Retina (tissue), 1 donor: ENCODE results near the gene ABLIM2.
A peak's percentile ranks its signal among the peaks of the same experiment; 100 is the strongest.

Experiments
- DNase-seq: peaks from one replicate; pipeline ENCODE4 v3.0.0-alpha.2; 2016

Gene ABLIM2

GRCh38 chr4:8039290-8039689, 119.3 kb downstream of the ABLIM2 start:
- peak; percentile 80 for DNase-seq

- DNase-seq, result no peak
These were observed 119.8 kb downstream of the ABLIM2 start for GRCh38 chr4:8038719-8039251.

DNA sequence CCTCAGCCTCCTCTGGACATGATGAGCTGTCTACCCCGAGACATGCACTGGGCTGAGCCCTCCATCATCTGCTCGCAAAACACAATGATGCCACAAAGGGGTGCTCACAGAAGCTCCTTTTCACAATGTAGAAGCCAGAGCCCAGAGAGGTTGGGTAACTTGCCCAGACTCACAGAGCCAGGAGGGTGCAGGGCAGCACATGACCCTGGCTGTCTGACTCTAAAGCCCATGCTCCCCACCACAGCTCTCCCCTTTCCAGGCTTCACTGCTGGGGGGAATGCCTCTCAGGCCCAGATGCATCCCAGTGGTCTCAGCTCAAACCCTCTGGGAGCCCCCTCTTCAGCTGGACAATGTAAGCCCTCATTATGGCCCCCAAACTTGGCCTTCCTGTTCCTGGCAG, 120.5 kb downstream of the ABLIM2 start:
- no peak for DNase-seq

DNA sequence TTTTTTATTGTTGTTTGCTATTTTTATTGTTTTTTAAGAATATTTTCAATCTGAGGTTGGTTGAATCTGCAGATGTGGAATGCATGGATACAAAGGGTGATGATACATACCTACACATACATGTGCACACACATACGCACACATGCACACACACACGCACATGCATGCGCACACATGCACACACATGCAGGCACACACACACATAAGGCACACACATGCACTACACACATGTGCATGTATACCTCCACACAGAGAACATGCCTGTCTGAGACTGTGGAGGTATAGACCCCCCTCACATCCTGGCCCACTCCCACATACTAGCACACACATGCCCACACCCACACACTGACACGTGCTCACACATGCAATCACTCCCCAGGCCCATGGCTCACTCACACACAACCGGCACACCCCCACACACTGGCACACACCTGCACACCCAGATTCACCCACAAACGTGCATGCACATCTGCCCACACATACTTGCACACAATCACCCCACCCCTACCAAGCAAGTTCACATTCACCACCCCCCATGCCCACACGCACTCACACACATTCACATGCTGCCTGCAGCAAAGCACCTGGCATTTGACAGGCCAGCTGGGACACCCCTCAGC, 121.4 kb downstream of the ABLIM2 start:
- DNase-seq, result no peak

- no peak for DNase-seq
These were observed 123.2 kb downstream of the ABLIM2 start for GRCh38 chr4:8035371-8035780.

GRCh38 chr4:8033829-8034528, 124.6 kb downstream of the ABLIM2 start:
- no peak for DNase-seq

GRCh38 chr4:8033067-8033755, 125.4 kb downstream of the ABLIM2 start:
- DNase-seq, result no peak

DNA sequence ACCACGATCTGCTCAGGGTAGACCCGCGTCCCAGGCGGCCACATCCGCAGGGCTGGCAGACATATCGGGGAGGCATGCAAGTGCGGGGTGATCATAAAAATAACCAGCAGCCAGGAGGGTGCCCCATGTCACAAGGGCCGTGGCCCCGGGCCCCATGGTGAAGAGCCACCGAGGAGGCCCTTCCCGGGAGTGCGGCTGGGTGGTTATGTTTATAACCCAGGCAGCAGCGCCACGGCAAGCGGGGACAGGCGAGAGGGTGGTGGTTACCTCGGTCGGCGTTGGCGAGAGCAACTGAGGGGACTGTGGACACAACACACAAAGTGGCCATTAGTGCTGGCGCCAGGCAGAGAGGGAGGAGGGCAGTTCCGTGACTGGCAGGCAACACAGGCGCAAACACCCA, 126.2 kb downstream of the ABLIM2 start:
- no peak for DNase-seq

- no peak for DNase-seq
These were observed 128.4 kb downstream of the ABLIM2 start for GRCh38 chr4:8030121-8030781.

DNA sequence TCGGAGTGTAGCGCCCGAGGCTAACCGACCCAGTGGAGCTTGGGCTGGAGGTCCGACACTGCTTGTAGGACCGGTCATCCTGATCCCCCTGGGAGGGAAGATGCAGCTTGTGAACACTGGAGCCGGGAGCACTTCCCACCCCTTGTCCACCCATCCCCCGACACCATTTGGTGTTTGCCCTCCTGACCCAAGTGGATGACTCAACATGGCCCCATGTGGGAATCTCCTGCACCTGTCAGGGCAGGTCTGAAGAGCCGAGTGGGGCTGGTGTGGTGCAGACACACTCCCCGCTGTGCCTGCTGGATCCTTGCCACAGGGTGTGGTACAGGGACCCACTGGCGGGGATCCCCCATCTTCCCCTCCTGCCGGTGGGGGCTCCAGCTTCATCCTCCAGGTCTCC, 128.9 kb downstream of the ABLIM2 start:
- DNase-seq, result no peak

DNA sequence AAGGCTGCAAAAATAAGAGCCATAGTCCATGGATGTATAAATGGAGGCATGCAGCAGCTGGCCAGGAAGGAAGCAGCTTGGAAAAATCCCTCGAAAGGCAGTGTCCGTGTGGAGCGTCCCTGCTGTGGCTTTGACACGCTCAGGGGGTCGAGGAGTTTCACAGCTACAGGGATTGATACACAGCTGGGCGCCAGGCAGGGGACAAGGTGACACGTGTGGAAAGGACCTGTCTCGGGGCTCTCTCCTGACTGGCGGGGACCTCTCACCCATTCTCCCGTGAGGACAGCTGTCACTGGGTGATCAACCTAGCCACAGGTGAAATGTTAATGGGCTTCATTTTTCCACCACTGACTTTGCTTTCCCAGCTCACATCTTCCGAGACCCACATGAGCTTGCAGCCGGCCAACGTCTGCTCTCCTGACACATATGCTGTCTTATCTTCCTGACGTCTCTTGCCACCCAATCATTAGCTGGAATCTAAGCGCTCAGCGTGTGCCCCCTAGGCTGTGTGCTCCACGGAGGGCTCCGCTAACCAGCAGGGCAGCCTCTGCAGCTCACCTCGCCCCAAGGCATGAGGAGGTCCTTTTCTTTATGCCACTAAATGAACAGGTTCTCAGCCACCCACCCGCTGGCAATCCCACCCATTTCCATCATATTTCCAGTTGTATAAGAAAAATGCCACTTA, 129.6 kb downstream of the ABLIM2 start:
- DNase-seq, result no peak

GRCh38 chr4:8028368-8028767, 130.2 kb downstream of the ABLIM2 start:
- DNase-seq, result no peak

DNA sequence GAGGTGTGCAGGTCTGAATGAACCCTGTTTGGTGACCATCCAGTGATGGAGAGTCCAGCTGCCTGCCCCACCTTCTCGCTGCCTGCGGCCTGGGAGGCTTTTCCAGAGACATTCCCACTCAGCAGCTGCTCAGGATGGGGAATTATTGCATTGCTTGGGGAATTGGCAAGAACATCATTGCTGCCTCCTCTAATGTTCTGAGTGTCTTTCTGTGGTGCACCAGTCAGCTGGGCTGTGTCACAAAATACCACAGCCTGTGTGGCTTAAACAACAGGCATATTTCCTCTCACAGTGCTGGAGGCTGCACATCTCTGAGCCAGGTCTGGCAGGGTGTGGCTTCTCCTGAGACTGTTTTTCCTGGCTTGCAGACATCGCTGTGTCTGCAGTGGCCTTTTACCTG, 132.2 kb downstream of the ABLIM2 start:
- DNase-seq, result no peak

DNA sequence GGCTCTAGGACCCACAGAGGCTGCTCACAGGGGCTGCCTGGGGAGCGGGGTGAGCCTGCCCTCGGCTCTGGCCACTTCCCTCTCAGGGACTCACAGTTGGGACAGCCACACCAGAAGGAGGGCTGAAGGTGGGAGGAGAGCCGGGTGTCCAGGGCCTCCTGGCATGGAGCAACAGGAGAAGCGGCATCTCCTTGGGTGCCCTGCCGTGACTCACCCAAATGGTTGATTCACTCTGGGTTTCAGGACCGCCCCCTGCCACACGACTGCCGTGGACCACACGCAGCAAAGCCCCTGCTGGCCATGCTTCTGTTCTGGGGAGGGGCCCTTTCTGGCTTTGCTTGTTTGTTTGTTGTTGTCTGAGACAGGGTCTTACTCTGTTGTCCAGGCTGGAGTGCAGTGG, 132.9 kb downstream of the ABLIM2 start:
- DNase-seq, result no peak

- no peak for DNase-seq
These were observed 134.4 kb downstream of the ABLIM2 start for GRCh38 chr4:8024073-8024786.

DNA sequence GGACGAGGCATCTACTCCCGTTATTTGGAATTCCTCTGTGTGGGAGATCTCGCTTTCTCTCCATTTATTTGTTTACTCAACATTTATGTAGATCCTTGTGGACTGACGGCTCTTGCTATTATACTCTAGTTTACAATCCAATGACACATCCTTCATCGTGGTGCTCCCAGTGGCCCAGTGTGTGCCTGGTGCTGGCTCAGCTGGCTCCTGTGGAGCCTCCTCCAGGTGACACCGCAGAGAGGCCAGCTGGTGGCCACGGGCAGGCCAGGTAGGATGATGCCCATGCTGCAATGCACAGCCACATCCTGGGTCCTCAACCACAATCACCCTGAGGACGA, 134.9 kb downstream of the ABLIM2 start:
- no peak for DNase-seq

DNA sequence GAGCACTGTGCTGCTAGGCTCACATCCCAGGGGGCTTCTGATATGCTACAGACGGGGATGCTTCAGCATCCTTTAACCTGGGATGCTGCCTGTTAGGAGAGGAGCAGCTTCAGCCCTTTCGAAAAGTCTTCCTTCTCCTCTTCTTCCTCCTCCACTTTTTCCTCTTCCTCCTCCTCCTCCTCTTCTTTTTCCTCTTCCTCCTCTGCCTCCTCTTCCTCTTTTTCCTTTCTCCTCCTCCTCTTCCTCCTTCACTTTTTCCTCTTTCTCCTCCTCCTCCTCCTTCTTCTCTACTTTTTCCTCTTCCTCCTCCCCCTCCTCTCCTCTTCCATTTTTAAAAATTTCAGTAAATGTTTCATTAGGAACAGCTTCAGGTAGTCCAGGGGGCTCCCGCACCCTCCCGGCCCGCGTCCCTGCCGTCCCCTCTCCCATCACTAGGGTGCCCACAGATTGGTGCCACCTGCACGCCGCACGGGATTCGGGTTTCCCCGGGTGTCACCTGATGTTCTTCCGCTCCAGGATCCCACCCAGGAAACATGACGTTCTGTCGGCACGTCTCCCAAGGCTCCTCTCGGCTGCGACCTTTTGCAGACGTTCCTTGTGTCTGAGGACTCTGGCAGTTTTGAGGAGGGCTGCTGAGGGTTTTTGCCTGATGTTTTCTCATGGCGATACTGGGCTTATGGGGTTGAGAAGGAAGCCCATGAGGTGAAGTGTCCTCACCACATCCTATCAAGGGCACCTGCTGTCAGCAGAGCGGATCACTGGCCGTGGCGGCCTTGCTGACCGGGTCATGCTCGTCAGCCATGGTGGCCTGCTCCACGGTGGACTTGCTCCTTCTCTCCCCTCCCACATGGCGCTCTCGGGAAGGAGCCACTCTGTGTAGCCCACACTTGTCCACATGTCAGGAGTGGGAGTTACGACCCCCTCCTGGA, 135.6 kb downstream of the ABLIM2 start:
- no peak for DNase-seq

GRCh38 chr4:8021796-8022195, 136.8 kb downstream of the ABLIM2 start:
- DNase-seq, result no peak

DNA sequence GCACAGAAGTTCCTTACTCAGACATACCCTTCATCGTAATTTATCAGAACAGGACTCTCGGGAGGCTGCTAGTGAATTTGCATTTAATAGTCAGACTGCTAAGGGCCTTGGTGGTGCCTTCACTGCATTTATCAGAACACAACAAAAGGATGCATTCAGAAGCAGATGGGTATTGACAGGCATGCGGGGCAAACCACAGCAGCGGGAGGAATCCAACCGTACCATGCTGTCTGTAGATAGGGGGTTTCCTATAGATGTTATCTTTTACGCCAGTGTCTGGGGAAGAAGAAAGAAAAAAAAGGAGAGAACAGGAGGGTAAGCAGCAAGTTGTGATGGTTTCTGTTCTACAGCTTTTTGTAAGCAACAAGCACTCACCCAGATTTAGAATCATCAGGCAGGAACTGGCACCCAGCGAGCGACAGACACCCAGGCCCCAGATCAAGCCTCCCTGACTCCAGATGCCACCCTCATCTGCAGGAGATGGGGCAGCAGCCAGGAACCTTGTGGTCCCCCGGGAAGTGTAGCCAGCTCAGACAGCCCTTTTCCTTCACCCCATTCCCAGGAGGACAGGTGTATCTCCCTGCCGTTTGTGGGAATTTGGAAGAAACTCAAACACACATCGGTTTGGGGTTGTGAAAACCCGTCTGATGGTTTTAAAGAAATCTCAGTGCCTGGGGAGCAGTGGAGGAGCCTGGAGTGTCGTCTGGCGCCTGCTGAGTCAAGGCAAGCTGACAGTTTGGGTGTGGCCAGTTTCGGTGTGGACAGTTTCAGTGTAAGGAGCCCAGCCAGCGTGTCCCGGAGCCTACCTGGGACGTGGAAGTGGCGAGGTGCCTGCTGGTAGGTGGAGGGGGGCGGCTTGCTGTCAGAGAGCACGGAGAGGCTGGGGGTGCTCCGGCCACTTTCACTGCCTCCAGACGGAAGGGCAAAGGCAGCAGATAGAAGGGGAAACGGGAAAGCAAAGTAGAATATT, 138.9 kb downstream of the ABLIM2 start:
- peak; percentile 60 for DNase-seq

DNA sequence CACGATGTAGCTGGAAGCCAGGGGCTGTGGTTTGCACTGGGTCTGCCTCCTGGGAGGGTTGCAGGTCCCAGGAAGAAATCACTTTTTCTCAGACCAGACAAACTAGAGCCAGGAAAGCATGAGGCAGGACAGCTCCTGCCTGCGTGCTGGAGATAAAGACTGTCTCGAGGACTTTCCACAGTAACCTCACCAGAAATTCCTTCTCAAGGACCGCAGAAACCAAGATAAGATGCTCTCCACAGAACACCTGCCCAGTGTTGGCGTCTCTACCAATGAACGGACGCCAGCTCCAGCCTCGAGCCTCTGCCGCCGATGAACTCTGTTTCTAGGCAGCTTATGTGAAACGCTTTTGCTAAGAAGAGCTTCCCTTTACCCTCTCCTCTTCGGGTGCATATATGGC, 142.1 kb downstream of the ABLIM2 start:
- no peak for DNase-seq
